Thyroid gland (tissue), 4 donors: ENCODE results near the gene PLEKHA1.

ENCODE experiments used
- CTCF ChIP-seq, 6 experiments: fragments of 200-600 bp in 3 of 6; fragments of 450-650 bp in 3 of 6; sonication (generic) in 3 of 6; IDR thresholded peaks; one replicate each; pipeline ENCODE4 v1.5.1; 2016 to 2019; ENCODE audit warnings: antibody characterized with exemption in 6 of 6, mild to moderate bottlenecking in 2 of 6, inconsistent platforms in 1 of 6, moderate library complexity in 1 of 6
- POLR2A ChIP-seq, 2 donors: fragments of 450-650 bp; IDR thresholded peaks; one replicate each; pipeline ENCODE4 v1.6.1; 2017; ENCODE audit warnings: antibody characterized with exemption in 2 of 2, mild to moderate bottlenecking in 2 of 2, moderate library complexity in 1 of 2

GRCh38 chr10:122386514-122386913 is 12.0 kb downstream of the PLEKHA1 start:
- TF ChIP-seq CTCF (IDR thresholded peaks at IDR 0.05) (no peak), POLR2A (IDR thresholded peaks at IDR 0.05) (no peak)
